GM08714 (cell line): ENCODE data around the gene SPR.
A peak's percentile ranks its signal among the peaks of the same experiment; 100 is the strongest.

ENCODE experiments used
- H3K4me3 ChIP-seq: fragments of 200-500 bp; sonication (Bioruptor generic); 2 replicates; pipeline ENCODE4 v1.5.1; 2014; ENCODE audit warnings: mild to moderate bottlenecking, low read length, inconsistent platforms
- ZNF274 ChIP-seq: IDR thresholded peaks from 2 replicates; pipeline ENCODE4 v1.6.1; 2012; ENCODE audit warnings: mild to moderate bottlenecking, low read depth, low read length

SPR gene

GRCh38 chr2:72887032-72887739 is at the start of gene SPR:
TSS of gene SPR (plus strand) at chr2:72887408. CDS start at chr2:72887433, 25 bp downstream.
- peak within 1 kb of the TSS; percentile 53 for H3K4me3 ChIP-seq
- no peak for TF ChIP-seq ZNF274

- no peak for TF ChIP-seq ZNF274
Observed at GRCh38 chr2:72840066-72840465, 47.1 kb upstream of the SPR start.

GRCh38 chr2:72841462-72842125 is 45.6 kb upstream of the SPR start:
- H3K4me3 ChIP-seq = no peak overlapping the region

More at GRCh38 chr2:72840066-72840465, 47.1 kb upstream of the SPR start:
- no peak overlapping the region for H3K4me3 ChIP-seq

GRCh38 chr2:72843301-72843700 is 43.9 kb upstream of the SPR start:
- no peak for TF ChIP-seq ZNF274
- H3K4me3 ChIP-seq = no peak overlapping the region

More at GRCh38 chr2:72841462-72842125, 45.6 kb upstream of the SPR start:
- no peak for TF ChIP-seq ZNF274

GRCh38 chr2:72846171-72847095 is 40.8 kb upstream of the SPR start:
- no peak overlapping the region for H3K4me3 ChIP-seq
- TF ChIP-seq ZNF274 = no peak

- no peak for TF ChIP-seq ZNF274
- no peak overlapping the region for H3K4me3 ChIP-seq
Observed at GRCh38 chr2:72847534-72848315, 39.5 kb upstream of the SPR start.

GRCh38 chr2:72848436-72849137 is 38.6 kb upstream of the SPR start:
- TF ChIP-seq ZNF274 = no peak
- H3K4me3 ChIP-seq = no peak overlapping the region

GRCh38 chr2:72849138-72849462 is 38.1 kb upstream of the SPR start:
- H3K4me3 ChIP-seq = no peak overlapping the region
- no peak for TF ChIP-seq ZNF274

- H3K4me3 ChIP-seq = no peak overlapping the region
- no peak for TF ChIP-seq ZNF274
Observed at GRCh38 chr2:72851333-72851732, 35.9 kb upstream of the SPR start.

GRCh38 chr2:72859831-72860262 is 27.4 kb upstream of the SPR start:
- no peak for TF ChIP-seq ZNF274
- H3K4me3 ChIP-seq = no peak overlapping the region

- no peak for TF ChIP-seq ZNF274
- no peak overlapping the region for H3K4me3 ChIP-seq
Observed at GRCh38 chr2:72862239-72862988, 24.8 kb upstream of the SPR start.

GRCh38 chr2:72863046-72863445 is 24.2 kb upstream of the SPR start:
- no peak overlapping the region for H3K4me3 ChIP-seq
- no peak for TF ChIP-seq ZNF274
